Stimulated activated naive B cell treated with anti-CD40 and anti-IgM and Interleukin-4, amounts not matched to agents 10 μg/mL and 1 μg/mL and 100 μg/mL, for 72 hours (primary cell): Measurements from ENCODE around the gene OR14J1.
"Not testable (repeated sequence)": the region's sequence is repeated elsewhere in the genome, so short reads cannot be mapped to it uniquely, and the experiment has no call there.

ENCODE experiments used
- ATAC-seq, 2 donors: fragments of 150-1000 bp; cut with Tn5 transposase; replicated peaks; 2 replicates each; pipeline ENCODE4 v1.10.0; 2021; ENCODE audit warnings: moderate library complexity in 1 of 2
- DNase-seq: peaks from one replicate; pipeline ENCODE4 v3.0.0; 2021
- H3K27ac Mint-ChIP-seq: one replicate; pipeline ENCODE4 v1.8.0; 2022; ENCODE audit warnings: mild to moderate bottlenecking, mixed read lengths
- H3K27me3 Mint-ChIP-seq, 2 donors: one replicate each; pipeline ENCODE4 v1.8.0; 2022; ENCODE audit warnings: mixed read lengths in 2 of 2
- H3K36me3 Mint-ChIP-seq, 2 donors: one replicate each; pipeline ENCODE4 v1.8.0; 2022; ENCODE audit warnings: mixed read lengths in 2 of 2, mild to moderate bottlenecking in 1 of 2
- H3K4me1 Mint-ChIP-seq, 2 donors: one replicate each; pipeline ENCODE4 v1.8.0; 2022; ENCODE audit warnings: mixed read lengths in 2 of 2, mild to moderate bottlenecking in 1 of 2
- H3K4me3 Mint-ChIP-seq, 2 donors: one replicate each; pipeline ENCODE4 v1.8.0; 2022; ENCODE audit warnings: mild to moderate bottlenecking in 2 of 2, mixed read lengths in 2 of 2, moderate library complexity in 1 of 2
- H3K9me3 Mint-ChIP-seq, 2 donors: one replicate each; pipeline ENCODE4 v1.8.0; 2022; ENCODE audit warnings: mixed read lengths in 2 of 2, mild to moderate bottlenecking in 1 of 2

The OR14J1 gene

GRCh38 chr6:29301316-29301715 lies at the start of gene OR14J1:
OR14J1 (plus strand) TSS chr6:29301701; CDS start chr6:29306690, 4,989 bp downstream.
- H3K36me3 Mint-ChIP-seq, result no peaks in the 10 kb centered on the region
- peaks cover 1 to 4% of the 10 kb centered on the region in 2 donors for H3K9me3 Mint-ChIP-seq
- ATAC-seq (no peak), DNase-seq (no peak)
- no peak within 1 kb of the TSS for H3K27ac Mint-ChIP-seq
- H3K27me3 Mint-ChIP-seq, result peaks cover 11 to 13% of the 10 kb centered on the region in 2 donors
- no peaks in the 10 kb centered on the region for H3K4me1 Mint-ChIP-seq
- no peak within 1 kb of the TSS for H3K4me3 Mint-ChIP-seq

- no peak for ATAC-seq
- H3K27ac Mint-ChIP-seq, result no peak overlapping the region
- no peak for DNase-seq
- H3K4me1 Mint-ChIP-seq, result no peaks in the 10 kb centered on the region
- peaks cover 15 to 20% of the 10 kb centered on the region in 2 donors for H3K9me3 Mint-ChIP-seq
- no peak overlapping the region for H3K4me3 Mint-ChIP-seq
- H3K27me3 Mint-ChIP-seq, result peaks cover under 1 to 38% of the 10 kb centered on the region in 2 donors
- H3K36me3 Mint-ChIP-seq, result no peaks in the 10 kb centered on the region
These were observed 49.8 kb upstream of the OR14J1 start for GRCh38 chr6:29251736-29252135.

GRCh38 chr6:29255530-29255929 lies 46.0 kb upstream of the OR14J1 start:
- ATAC-seq, result no peak
- no peak for DNase-seq
- H3K27me3 Mint-ChIP-seq, result peaks cover 0 to 14% of the 10 kb centered on the region in 2 donors
- no peak overlapping the region for H3K4me3 Mint-ChIP-seq
- no peaks in the 10 kb centered on the region for H3K4me1 Mint-ChIP-seq
- H3K27ac Mint-ChIP-seq, result no peak overlapping the region
- H3K36me3 Mint-ChIP-seq, result no peaks in the 10 kb centered on the region
- peaks cover 14 to 16% of the 10 kb centered on the region in 2 donors for H3K9me3 Mint-ChIP-seq

- ATAC-seq, result no peak
- no peaks in the 10 kb centered on the region for H3K4me1 Mint-ChIP-seq
- peaks cover 4 to 8% of the 10 kb centered on the region in 2 donors for H3K9me3 Mint-ChIP-seq
- DNase-seq, result no peak
- H3K4me3 Mint-ChIP-seq, result no peak overlapping the region
- no peak overlapping the region for H3K27ac Mint-ChIP-seq
- no peaks in the 10 kb centered on the region for H3K36me3 Mint-ChIP-seq
- H3K27me3 Mint-ChIP-seq, result peaks cover 10 to 11% of the 10 kb centered on the region in 2 donors
These were observed 41.8 kb upstream of the OR14J1 start for GRCh38 chr6:29259721-29260120.

GRCh38 chr6:29263001-29263400 lies 38.5 kb upstream of the OR14J1 start:
- DNase-seq, result no peak
- H3K9me3 Mint-ChIP-seq, result peaks cover 5 to 13% of the 10 kb centered on the region in 2 donors
- H3K27me3 Mint-ChIP-seq, result peaks cover 15% of the 10 kb centered on the region in 2 donors
- ATAC-seq, result no peak
- no peak overlapping the region for H3K27ac Mint-ChIP-seq
- no peak overlapping the region for H3K4me3 Mint-ChIP-seq
- no peaks in the 10 kb centered on the region for H3K36me3 Mint-ChIP-seq
- no peaks in the 10 kb centered on the region for H3K4me1 Mint-ChIP-seq

- Mint-ChIP-seq H3K9me3 (peaks cover 0 to 1% of the 10 kb centered on the region in 2 donors), H3K27ac (no peak overlapping the region), H3K4me1 (peaks cover 0 to 2% of the 10 kb centered on the region in 2 donors), H3K27me3 (peaks cover 12 to 17% of the 10 kb centered on the region in 2 donors), H3K36me3 (no peaks in the 10 kb centered on the region), H3K4me3 (no peak overlapping the region)
- ATAC-seq (no peak), DNase-seq (no peak)
These were observed 7.0 kb upstream of the OR14J1 start for GRCh38 chr6:29294499-29294914.

- Mint-ChIP-seq H3K36me3 (no peaks in the 10 kb centered on the region), H3K9me3 (peaks cover 0 to 1% of the 10 kb centered on the region in 2 donors), H3K27me3 (peaks cover 12 to 17% of the 10 kb centered on the region in 2 donors), H3K27ac (no peak overlapping the region), H3K4me1 (peaks cover 0 to 2% of the 10 kb centered on the region in 2 donors), H3K4me3 (no peak overlapping the region)
- no peak for ATAC-seq
- DNase-seq, result no peak
These were observed 6.3 kb upstream of the OR14J1 start for GRCh38 chr6:29295181-29295585.

GRCh38 chr6:29295623-29296022 lies 5.9 kb upstream of the OR14J1 start:
- Mint-ChIP-seq H3K4me1 (peaks cover 0 to 2% of the 10 kb centered on the region in 2 donors), H3K27me3 (peaks cover 9 to 15% of the 10 kb centered on the region in 2 donors), H3K4me3 (no peak overlapping the region), H3K36me3 (no peaks in the 10 kb centered on the region), H3K9me3 (peaks cover 0 to 1% of the 10 kb centered on the region in 2 donors), H3K27ac (no peak overlapping the region)
- DNase-seq (no peak), ATAC-seq (no peak)

- DNase-seq (no peak), ATAC-seq (no peak)
- Mint-ChIP-seq H3K27ac (no peak overlapping the region), H3K4me3 (no peak overlapping the region), H3K4me1 (no peaks in the 10 kb centered on the region), H3K36me3 (no peaks in the 10 kb centered on the region), H3K27me3 (peaks cover 9 to 11% of the 10 kb centered on the region in 2 donors), H3K9me3 (no peaks in the 10 kb centered on the region)
These were observed 18.4 kb downstream of the OR14J1 start for GRCh38 chr6:29319931-29320330.

GRCh38 chr6:29323332-29323731 lies 21.8 kb downstream of the OR14J1 start:
- not testable (repeated sequence) for H3K9me3 Mint-ChIP-seq, DNase-seq, H3K4me3 Mint-ChIP-seq, H3K4me1 Mint-ChIP-seq, H3K36me3 Mint-ChIP-seq, H3K27ac Mint-ChIP-seq, ATAC-seq
- peaks cover 9 to 12% of the 10 kb centered on the region in 2 donors for H3K27me3 Mint-ChIP-seq

- no peak for ATAC-seq
- peaks cover 0 to 2% of the 10 kb centered on the region in 2 donors for H3K9me3 Mint-ChIP-seq
- H3K27me3 Mint-ChIP-seq, result peaks cover 17 to 18% of the 10 kb centered on the region in 2 donors
These were observed 24.3 kb downstream of the OR14J1 start for GRCh38 chr6:29325777-29326176.

GRCh38 chr6:29332676-29333075 lies 31.2 kb downstream of the OR14J1 start:
- no peak overlapping the region for H3K4me3 Mint-ChIP-seq
- DNase-seq, result no peak
- H3K4me1 Mint-ChIP-seq, result peaks cover 2 to 6% of the 10 kb centered on the region in 2 donors
- peak in 1 of 2 donors; percentile 14 for ATAC-seq
- H3K27ac Mint-ChIP-seq, result no peak overlapping the region
- H3K36me3 Mint-ChIP-seq, result no peaks in the 10 kb centered on the region
- peaks cover 0 to 10% of the 10 kb centered on the region in 2 donors for H3K9me3 Mint-ChIP-seq
- H3K27me3 Mint-ChIP-seq, result peaks cover 19 to 21% of the 10 kb centered on the region in 2 donors

More at GRCh38 chr6:29325777-29326176, 24.3 kb downstream of the OR14J1 start:
- Mint-ChIP-seq H3K4me3 (no peak overlapping the region), H3K27ac (no peak overlapping the region), H3K4me1 (no peaks in the 10 kb centered on the region), H3K36me3 (no peaks in the 10 kb centered on the region)
- no peak for DNase-seq

- peaks cover 12 to 18% of the 10 kb centered on the region in 2 donors for H3K27me3 Mint-ChIP-seq
- no peak overlapping the region for H3K4me3 Mint-ChIP-seq
- no peak for DNase-seq
- no peak for ATAC-seq
- H3K36me3 Mint-ChIP-seq, result no peaks in the 10 kb centered on the region
- peaks cover 0 to 7% of the 10 kb centered on the region in 2 donors for H3K9me3 Mint-ChIP-seq
- H3K4me1 Mint-ChIP-seq, result peaks cover 2 to 6% of the 10 kb centered on the region in 2 donors
- H3K27ac Mint-ChIP-seq, result no peak overlapping the region
These were observed 34.8 kb downstream of the OR14J1 start for GRCh38 chr6:29336269-29336668.

GRCh38 chr6:29345380-29345779 lies 43.9 kb downstream of the OR14J1 start:
- H3K27ac Mint-ChIP-seq, result no peak overlapping the region
- DNase-seq, result no peak
- no peaks in the 10 kb centered on the region for H3K36me3 Mint-ChIP-seq

GRCh38 chr6:29349348-29349747 lies 47.8 kb downstream of the OR14J1 start:
- H3K4me3 Mint-ChIP-seq, ATAC-seq, H3K27me3 Mint-ChIP-seq, H3K27ac Mint-ChIP-seq, H3K36me3 Mint-ChIP-seq, H3K9me3 Mint-ChIP-seq, DNase-seq, H3K4me1 Mint-ChIP-seq: not testable (repeated sequence)

More at GRCh38 chr6:29345380-29345779, 43.9 kb downstream of the OR14J1 start:
- no peaks in the 10 kb centered on the region for H3K4me1 Mint-ChIP-seq
- H3K27me3 Mint-ChIP-seq, result peaks cover 0 to 3% of the 10 kb centered on the region in 2 donors
- ATAC-seq, result no peak
- no peak overlapping the region for H3K4me3 Mint-ChIP-seq
- H3K9me3 Mint-ChIP-seq, result peaks cover 0 to 2% of the 10 kb centered on the region in 2 donors
